GM19193 (cell line): ENCODE data around the gene LMOD2.

Source experiments
- POLR2A ChIP-seq: IDR thresholded peaks from 4 replicates; pipeline ENCODE4 v1.6.1; 2011; ENCODE audit not compliant: insufficient read depth, insufficient read length; ENCODE audit errors: extremely low read depth

The LMOD2 gene, protein sequence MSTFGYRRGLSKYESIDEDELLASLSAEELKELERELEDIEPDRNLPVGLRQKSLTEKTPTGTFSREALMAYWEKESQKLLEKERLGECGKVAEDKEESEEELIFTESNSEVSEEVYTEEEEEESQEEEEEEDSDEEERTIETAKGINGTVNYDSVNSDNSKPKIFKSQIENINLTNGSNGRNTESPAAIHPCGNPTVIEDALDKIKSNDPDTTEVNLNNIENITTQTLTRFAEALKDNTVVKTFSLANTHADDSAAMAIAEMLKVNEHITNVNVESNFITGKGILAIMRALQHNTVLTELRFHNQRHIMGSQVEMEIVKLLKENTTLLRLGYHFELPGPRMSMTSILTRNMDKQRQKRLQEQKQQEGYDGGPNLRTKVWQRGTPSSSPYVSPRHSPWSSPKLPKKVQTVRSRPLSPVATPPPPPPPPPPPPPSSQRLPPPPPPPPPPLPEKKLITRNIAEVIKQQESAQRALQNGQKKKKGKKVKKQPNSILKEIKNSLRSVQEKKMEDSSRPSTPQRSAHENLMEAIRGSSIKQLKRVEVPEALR

DNA sequence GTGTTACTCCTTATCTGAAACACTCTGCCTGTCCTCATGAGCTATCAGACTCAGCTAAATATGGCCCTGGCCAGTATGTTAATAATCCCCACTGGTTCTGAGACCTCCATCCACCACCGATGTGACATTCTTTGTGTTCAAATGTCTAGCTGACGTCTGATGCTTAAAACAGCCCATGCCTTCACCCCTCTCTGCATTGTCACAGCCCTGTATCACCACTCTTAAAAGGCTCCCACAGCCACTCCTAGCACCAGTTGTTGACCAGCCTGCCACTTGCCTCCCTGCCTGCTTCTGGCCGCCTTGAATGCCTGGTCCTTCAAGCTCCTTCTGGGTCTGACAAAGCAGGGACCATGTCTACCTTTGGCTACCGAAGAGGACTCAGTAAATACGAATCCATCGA lies at the start of gene LMOD2:
Gene LMOD2 (plus strand): TSS at position 253 of the 400 bp plus-strand sequence. CDS start 98 bp downstream, at position 351.
- TF ChIP-seq POLR2A: no peak

DNA sequence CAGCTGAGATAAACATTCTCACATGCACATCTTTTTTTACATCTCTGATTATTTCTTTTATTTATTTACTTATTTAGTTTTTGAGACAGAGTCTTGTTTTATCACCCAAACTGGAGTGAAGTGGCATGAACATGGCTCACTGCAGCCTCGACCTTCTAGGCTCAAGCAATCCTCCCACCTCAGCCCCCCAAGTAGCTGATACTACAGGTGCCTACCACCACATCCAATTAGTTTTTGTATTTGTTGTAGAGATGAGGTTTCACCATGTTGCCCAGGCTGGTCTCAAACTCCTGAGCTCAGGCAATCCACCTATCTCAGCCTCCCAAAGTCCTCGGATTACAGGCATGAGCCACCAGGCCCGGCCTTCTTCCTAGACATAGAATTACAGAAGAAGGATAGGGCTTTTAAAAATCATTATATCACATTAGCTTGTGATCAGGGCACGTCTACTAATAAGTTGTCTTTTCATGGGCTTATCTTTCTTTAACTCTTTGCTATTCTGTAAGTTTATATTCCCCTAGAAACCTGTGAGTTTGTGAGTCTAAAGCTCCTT lies 48.2 kb upstream of the LMOD2 start:
- TF ChIP-seq POLR2A: no peak

DNA sequence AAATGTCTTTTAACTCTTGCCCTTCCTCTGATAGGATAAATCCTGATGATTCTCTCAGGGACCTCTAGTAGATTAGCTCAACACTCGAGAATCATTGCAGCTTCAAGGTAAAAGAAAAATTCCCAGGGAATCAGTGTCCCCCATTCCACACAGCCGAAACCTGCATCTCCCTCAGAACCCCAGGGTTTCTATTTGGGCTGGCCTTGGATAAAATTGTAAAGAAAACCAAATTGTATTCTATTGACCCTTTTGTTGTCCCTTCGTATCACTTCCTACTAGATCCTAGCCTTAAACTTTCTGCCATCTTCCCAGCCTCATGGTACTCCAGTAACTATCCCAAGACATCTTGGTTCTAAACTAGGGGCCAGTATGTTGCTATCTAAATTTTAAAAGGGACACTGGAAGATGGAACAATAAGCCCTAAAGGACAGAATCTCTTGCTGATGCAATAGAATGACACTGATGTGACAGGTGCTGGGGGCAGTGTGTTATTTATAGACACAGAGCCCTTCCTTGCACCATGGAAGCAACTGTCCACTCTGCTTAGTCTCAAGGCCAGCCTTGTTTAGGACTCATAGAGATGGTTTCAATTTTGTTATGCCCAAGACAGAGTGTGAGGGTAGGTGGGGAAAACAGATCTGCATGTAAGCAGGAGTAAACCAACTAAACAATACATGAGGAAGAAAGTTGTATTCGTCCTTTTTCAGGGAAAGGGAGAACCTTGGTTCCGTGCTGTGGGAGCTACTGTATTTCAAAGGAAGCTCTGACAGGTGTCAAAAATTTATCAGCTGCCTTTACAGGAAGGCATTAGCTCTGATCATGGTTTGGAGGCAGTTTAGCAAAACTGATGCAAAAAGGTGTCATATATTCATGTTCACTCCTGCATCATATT lies 46.4 kb upstream of the LMOD2 start:
- no peak for TF ChIP-seq POLR2A

DNA sequence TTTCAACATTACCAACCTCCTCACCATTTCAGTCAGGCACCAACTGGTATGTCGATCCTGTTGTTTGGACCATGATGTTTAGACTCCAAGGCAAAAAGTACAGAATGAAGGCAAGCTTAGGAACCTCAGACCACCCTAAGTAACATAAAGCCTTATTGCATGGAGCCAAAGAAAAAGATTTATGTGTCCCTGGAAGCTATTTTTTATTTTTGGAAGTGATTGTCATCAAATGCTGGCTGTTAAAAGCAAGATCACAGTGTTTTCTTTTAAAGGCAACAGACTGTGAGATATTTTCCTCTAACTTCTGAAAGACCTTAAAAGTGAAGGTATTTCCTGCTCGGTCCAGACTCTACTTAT lies 45.8 kb upstream of the LMOD2 start:
- no peak for TF ChIP-seq POLR2A

DNA sequence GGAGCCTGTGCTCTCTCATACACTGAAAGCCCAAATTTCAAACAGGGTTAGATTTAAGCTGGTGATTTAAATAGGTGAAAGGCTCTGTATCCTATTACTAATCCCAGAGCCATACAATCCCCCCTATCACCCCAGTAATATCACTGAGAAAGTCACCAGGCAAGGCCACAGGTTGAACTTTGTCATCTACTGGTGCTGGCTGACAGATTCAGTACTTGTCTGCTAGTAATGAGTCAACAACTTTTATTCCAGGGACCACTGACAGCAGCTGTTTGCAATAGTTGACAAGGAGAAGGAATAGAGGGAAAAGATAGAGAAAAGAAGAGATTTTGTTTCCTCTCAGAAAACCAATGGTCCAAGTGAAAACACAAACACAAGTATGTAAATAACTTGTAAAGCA lies 43.6 kb upstream of the LMOD2 start:
- TF ChIP-seq POLR2A: no peak

DNA sequence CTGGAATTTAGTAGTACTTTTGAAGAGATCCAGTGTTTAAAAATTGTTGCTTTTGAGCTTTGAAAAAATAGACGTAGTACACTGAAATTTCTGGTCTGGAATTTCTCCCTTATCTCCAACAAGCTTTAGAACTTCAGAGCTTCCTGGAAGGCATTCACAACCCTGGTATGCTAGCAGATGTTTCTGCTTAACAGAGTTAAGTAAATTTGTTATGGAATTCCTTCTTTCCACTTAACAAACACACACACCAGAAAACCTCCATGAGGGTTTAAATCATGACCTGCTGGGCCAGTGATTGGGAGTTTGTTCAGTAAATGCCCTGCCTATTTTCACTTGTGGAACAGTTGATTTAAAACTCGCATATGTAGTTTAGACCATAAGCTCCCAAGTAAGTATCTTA lies 40.3 kb upstream of the LMOD2 start:
- no peak for TF ChIP-seq POLR2A

DNA sequence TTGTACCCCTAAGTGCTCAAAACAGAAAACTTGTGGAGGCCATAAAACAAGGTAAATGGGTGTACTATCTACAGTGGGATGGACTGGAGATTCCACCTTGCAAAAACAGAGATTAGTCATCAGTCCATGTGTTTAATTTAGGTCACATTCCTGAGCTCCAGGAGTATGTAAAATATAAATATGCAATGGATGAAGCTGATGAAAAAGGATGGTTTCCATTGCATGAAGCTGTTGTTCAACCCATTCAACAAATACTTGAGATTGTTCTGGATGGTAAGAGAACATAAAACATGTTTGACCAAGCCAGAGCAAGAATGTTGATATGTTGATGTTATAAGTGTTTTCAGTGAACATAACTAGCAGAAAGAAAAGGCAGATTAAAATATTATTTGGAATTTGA lies 39.4 kb upstream of the LMOD2 start:
- no peak for TF ChIP-seq POLR2A

DNA sequence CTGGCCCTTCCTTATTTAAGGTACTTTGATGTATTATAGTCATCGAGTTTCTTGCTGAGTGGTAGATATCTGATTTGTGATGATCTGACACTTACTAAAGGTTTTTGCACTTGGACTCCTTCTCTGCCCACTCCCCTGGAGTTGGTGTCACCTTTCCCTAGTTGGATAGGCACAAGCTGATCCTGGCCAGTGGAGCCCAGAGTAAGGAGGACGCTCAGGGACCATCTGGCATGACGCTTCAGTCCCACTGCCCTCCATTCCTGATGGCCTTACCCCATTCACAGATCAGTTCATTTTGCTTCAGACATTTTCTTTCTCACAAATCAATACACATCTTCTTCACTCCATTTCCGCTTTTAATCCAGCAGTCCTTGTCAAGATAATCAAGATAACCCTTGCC lies 34.0 kb upstream of the LMOD2 start:
- TF ChIP-seq POLR2A: no peak

DNA sequence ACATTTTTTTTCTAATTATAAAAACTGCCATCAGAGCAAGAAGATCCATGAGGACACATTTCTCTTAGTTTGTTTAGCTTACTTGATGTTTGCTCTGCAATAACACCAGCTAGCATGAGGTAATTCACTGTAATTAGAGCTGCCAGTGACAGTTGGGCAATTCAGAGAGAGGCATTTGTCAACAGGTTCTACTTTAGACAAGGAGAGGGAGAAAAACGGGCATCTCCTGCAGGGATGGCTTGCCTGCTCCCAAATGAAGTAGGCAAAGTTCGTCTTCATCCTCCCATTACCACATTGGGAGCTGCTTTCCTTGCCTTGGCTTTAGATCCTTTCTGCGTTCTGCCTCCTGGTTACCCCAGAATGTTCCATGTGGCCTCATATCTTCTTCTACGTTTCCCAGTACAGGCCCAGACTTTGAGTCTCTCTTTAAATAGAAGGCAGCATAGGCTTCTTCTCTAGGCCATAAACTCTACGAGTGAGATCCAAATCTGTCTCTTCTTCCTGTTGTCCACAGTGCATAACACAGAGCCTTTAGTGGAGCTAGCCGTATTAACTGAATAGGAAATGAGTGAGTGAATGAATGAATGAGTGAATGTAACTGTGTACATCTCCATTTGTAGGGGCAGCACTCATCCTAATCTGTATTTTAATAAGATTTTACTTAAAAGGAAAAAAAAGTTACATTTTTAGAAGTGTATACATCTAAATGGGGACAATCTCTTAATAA lies 32.8 kb upstream of the LMOD2 start:
- TF ChIP-seq POLR2A: no peak

DNA sequence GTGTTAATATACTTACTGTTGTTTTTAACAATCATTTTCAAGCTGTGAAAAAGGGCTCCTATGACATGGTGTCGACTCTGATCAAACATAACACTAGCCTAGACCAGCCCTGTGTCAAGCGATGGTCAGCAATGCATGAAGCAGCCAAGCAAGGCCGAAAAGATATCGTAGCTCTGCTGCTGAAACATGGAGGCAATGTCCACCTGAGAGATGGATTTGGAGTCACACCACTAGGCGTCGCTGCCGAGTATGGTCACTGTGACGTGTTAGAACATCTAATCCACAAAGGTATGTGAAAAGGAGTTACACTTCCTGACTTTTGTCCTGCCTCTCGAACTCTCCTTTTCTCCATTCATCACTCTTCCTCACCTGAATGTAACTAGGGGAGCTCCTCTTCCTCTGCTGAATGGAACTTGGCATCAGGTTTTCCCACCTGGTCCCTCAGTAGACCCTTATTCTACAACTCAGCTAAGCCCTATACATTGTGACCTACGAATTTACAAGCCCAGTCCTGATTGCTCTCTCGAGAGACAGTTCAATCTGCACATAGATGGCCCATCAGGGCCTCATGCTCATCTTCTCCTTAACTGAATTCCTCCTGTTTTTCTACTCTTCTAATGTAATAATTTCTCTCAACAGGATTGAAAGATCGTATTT lies 31.0 kb upstream of the LMOD2 start:
- TF ChIP-seq POLR2A: no peak

DNA sequence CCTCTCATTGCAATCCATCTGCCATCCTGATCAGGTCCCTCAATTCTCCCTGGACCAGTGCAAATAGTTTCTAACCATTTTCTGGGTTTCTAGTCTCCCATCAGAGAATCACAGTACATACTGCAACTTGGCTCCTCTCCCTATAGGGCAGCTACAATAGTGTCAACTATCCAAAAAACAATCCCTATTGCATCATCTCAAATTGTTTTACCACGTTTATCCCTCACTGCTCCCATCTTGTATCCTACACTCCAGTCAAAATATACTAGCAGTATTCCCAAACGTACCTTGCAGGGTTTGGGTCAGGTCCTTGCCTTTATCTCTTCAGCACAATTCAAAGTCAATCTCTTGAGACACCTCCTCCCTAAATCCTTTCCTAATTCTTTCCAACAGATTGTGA lies 30.4 kb upstream of the LMOD2 start:
- TF ChIP-seq POLR2A: no peak

DNA sequence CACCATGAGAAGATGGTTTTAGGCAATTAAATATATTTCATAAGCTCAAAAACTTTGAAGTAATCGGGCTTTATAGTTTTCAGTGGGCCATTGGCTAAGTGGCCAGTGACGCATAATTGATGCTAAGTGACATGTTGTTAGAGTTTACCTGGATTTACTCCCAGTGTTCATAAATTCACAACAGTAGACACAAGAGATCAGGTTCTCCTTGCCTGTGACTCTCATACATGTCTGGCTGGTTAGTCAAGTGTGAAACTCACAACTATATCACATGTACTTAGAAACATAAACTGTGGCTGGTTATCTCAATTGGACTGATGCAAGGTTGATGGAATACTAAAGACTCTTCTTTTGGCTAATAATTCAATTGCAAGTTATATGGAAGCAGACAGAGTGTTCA lies 27.8 kb upstream of the LMOD2 start:
- no peak for TF ChIP-seq POLR2A

DNA sequence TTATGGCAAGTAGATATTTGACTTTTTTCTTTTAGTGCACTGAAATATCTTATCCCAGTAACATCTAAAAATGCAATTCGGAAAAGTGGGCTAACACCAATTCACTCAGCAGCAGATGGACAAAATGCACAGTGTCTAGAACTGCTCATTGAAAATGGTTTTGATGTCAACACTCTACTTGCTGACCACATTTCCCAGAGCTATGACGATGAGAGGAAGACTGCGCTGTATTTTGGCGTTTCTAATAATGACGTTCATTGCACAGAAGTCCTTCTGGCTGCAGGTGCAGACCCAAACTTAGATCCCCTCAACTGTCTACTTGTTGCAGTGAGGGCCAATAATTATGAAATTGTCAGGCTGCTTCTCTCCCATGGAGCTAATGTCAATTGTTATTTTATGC lies 26.8 kb upstream of the LMOD2 start:
- no peak for TF ChIP-seq POLR2A

DNA sequence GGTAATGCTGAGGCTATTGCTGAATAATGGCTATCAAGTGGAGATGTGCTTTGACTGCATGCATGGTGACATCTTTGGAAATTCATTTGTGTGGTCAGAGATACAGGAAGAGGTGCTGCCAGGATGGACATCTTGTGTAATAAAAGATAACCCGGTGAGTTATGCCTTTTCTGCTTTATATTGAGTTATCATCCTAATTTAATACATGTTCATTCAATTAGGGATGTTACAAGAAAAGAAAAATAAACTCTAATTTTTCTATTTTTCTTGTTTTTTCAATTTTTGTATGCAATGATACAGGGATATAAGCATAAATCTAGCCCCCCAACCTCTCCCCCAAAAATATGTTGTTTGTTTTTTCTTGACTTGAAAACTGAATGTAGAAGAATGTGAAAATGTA lies 26.4 kb upstream of the LMOD2 start:
- TF ChIP-seq POLR2A: no peak
